GM10266 (cell line): ENCODE results near the gene PPP3R1.

Source experiments
- DNase-seq: peaks from one replicate; pipeline ENCODE4 v3.0.0; 2012; ENCODE audit errors: extremely low spot score
- TF ChIP-seq, protein P1 (sequence below): IDR thresholded peaks from 2 replicates; pipeline ENCODE4 v1.5.1; 2012; ENCODE audit warnings: mild to moderate bottlenecking, low read depth; ENCODE audit not compliant: control insufficient read depth, insufficient read depth; ENCODE audit errors: missing control alignments

The PPP3R1 gene

GRCh38 chr2:68222287-68222686 lies 30.0 kb downstream of the PPP3R1 start:
- TF ChIP-seq, protein P1, sequence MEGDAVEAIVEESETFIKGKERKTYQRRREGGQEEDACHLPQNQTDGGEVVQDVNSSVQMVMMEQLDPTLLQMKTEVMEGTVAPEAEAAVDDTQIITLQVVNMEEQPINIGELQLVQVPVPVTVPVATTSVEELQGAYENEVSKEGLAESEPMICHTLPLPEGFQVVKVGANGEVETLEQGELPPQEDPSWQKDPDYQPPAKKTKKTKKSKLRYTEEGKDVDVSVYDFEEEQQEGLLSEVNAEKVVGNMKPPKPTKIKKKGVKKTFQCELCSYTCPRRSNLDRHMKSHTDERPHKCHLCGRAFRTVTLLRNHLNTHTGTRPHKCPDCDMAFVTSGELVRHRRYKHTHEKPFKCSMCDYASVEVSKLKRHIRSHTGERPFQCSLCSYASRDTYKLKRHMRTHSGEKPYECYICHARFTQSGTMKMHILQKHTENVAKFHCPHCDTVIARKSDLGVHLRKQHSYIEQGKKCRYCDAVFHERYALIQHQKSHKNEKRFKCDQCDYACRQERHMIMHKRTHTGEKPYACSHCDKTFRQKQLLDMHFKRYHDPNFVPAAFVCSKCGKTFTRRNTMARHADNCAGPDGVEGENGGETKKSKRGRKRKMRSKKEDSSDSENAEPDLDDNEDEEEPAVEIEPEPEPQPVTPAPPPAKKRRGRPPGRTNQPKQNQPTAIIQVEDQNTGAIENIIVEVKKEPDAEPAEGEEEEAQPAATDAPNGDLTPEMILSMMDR: no peak
- no peak for DNase-seq

GRCh38 chr2:68218343-68218901 lies 33.9 kb downstream of the PPP3R1 start:
- DNase-seq: no peak
- TF ChIP-seq, protein P1: no peak

GRCh38 chr2:68217729-68218128 lies 34.6 kb downstream of the PPP3R1 start:
- TF ChIP-seq, protein P1: no peak
- no peak for DNase-seq

- no peak for DNase-seq
Observed at GRCh38 chr2:68216454-68217310, 35.6 kb downstream of the PPP3R1 start.

GRCh38 chr2:68214381-68214780 lies 38.0 kb downstream of the PPP3R1 start:
- no peak for DNase-seq
- TF ChIP-seq, protein P1: no peak

More at GRCh38 chr2:68216454-68217310, 35.6 kb downstream of the PPP3R1 start:
- TF ChIP-seq, protein P1: no peak

DNA sequence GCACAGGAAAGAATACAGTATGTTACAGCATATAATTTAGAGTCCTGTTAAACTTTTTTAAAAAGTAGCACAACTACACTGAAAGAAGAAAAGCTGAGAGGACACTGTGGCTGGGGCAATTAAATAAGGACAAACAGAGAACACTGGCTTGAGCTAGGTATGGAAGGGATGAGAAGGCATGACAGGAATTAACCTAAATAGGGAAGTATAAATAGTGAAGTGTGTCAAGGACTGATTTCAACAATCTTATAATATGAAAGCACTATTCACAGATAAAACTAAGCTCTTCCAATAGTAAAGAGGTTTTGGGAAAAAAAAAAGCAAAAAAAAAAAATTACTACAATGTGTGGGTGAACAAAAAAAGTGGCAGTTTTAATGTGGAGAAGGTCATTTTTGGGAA lies 45.5 kb downstream of the PPP3R1 start:
- TF ChIP-seq, protein P1: no peak
- DNase-seq: no peak

GRCh38 chr2:68203587-68203986 lies 48.7 kb downstream of the PPP3R1 start:
- TF ChIP-seq, protein P1: no peak
- peak; percentile 56 for DNase-seq
